C4-2B (cell line): ENCODE data around the gene TNFSF13.

Experiments used
- ZFX ChIP-seq: fragments of 450-650 bp; IDR thresholded peaks from 2 replicates; pipeline ENCODE4 v1.6.1; 2017
- TF ChIP-seq, protein P1 (sequence below): fragments of 450-650 bp; conservative IDR thresholded peaks from 2 replicates; pipeline ENCODE4 v1.5.1; 2017; ENCODE audit warnings: mild to moderate bottlenecking

DNA sequence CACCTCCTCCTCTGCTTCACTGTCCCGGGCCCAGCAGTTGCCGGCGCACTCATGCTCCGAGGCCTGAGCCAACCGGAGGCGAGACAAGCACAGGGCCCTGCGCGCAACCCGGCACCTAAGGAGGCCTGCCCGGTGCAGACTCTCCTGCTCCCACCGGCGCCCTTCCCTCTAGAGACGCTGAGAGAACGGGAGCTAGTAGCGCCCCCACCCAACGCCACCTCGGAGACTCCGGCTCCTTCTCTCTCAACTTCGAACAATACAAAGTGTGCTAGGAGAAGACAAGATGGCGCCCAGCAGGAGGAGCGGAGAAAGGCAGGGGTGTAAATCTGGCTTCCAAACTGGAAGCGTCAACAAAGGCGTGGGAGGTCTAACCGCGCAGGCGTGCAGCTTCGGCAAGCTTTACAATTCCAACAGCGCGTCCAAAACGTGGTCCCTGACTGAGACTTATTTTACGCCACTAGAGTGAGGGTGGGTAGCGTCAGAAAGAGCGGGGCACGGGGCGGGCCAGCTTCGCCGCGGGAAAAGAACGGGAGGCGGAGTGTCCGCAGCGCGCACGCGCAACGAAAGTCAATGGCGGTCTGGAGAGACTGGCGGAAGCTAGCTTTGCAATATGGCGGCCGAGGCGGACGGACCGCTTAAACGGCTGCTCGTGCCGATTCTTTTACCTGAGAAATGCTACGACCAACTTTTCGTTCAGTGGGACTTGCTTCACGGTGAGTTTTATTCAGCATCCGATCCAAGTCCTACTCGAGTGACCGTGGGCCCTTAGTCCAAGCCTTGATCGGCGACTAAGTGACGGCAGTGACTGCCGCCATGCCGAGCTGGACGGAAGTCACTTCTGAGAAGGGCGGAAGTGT lies 24.9 kb downstream of the TNFSF13 start, which contains the start of gene MPDU1:
- TF ChIP-seq, protein P1, sequence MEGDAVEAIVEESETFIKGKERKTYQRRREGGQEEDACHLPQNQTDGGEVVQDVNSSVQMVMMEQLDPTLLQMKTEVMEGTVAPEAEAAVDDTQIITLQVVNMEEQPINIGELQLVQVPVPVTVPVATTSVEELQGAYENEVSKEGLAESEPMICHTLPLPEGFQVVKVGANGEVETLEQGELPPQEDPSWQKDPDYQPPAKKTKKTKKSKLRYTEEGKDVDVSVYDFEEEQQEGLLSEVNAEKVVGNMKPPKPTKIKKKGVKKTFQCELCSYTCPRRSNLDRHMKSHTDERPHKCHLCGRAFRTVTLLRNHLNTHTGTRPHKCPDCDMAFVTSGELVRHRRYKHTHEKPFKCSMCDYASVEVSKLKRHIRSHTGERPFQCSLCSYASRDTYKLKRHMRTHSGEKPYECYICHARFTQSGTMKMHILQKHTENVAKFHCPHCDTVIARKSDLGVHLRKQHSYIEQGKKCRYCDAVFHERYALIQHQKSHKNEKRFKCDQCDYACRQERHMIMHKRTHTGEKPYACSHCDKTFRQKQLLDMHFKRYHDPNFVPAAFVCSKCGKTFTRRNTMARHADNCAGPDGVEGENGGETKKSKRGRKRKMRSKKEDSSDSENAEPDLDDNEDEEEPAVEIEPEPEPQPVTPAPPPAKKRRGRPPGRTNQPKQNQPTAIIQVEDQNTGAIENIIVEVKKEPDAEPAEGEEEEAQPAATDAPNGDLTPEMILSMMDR = no peak
- peak; percentile 92; the same call in 1 of the 2 replicates for TF ChIP-seq ZFX
